Measurements from ENCODE around the gene EML2. TPM values are rescaled to one million over a fixed set of nuclear protein-coding genes. Genes with fewer than 3 reads are reported as not detected.

The EML2 gene
- total RNA-seq, 1 donor from 2014 or later, result 24.6 TPM

DNA sequence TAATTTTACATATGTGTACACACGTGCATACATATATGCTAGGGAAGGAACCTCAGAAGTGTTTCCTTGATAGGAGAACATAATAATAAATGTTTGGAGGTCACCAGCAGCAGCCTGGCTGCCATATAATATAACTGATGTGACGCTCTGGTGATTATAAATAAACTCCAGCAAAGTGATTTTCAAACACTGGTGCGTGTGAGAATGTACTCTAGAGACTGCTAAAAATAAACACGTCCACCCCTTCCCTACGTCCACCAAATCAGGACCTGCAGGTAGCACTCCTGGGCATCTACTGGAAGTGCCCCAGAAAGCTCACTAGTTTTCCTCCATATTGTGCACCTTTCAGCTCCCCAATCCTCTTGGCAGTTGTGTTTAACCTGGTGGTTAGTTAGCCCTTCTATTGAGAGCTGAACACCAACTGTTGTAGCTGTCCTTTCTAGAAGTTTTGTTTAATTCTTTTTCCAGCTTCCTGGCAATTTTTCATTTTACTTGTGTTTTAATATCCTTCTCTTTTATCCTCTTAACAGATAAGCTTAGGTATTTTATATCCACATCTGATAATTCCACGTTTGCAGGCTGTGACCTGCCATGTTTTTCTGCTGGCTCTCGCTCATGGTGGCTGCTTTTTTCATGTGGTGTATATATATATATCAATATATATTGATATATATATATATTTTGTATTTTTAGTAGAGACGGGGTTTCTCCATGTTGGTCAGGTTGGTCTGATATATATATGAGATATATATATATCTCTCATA is 67.6 kb downstream of the EML2 start:
- Histone ChIP-seq H3K9me3 (ENCODE audit: insufficient read depth, low read depth, low read length) (no peaks in the 10 kb centered on the region), H3K4me2 (ENCODE audit: low read length) (no peak overlapping the region), H3K27me3 (ENCODE audit: insufficient read depth, low read length) (no peaks in the 10 kb centered on the region), H3K27ac (ENCODE audit: low read depth, low read length) (no peak overlapping the region), H3K36me3 (ENCODE audit: insufficient read depth, low read length) (no peaks in the 10 kb centered on the region), H3K4me1 (ENCODE audit: insufficient read depth, low read length) (peaks cover 18% of the 10 kb centered on the region), H3K9ac (ENCODE audit: low read length) (no peak overlapping the region), H4K20me1 (ENCODE audit: insufficient read depth, low read length) (peaks cover 20% of the 10 kb centered on the region), H3K4me3 (ENCODE audit: insufficient read depth, low read depth, low read length) (no peak overlapping the region), H2AFZ (ENCODE audit: low read depth, low read length) (no peak overlapping the region), H3K79me2 (ENCODE audit: insufficient read depth, low read length) (peaks cover 41% of the 10 kb centered on the region)
- no peaks in the 10 kb centered on the region for H3K9me3 Mint-ChIP-seq (ENCODE audit: unreplicated experiment)
- FAIRE-seq, result no peak
- DNase-seq (ENCODE audit: low read depth), result no peak
- H3K27ac Mint-ChIP-seq (ENCODE audit: unreplicated experiment), result no peak overlapping the region
- H3K4me3 Mint-ChIP-seq (ENCODE audit: unreplicated experiment), result no peak overlapping the region
- peaks cover 4% of the 10 kb centered on the region for H3K4me1 Mint-ChIP-seq (ENCODE audit: low read depth, unreplicated experiment)
- no peak for TF ChIP-seq EZH2 (IDR thresholded peaks at IDR 0.05; ENCODE audit: insufficient read depth, low read length)
- TF ChIP-seq, protein P1, sequence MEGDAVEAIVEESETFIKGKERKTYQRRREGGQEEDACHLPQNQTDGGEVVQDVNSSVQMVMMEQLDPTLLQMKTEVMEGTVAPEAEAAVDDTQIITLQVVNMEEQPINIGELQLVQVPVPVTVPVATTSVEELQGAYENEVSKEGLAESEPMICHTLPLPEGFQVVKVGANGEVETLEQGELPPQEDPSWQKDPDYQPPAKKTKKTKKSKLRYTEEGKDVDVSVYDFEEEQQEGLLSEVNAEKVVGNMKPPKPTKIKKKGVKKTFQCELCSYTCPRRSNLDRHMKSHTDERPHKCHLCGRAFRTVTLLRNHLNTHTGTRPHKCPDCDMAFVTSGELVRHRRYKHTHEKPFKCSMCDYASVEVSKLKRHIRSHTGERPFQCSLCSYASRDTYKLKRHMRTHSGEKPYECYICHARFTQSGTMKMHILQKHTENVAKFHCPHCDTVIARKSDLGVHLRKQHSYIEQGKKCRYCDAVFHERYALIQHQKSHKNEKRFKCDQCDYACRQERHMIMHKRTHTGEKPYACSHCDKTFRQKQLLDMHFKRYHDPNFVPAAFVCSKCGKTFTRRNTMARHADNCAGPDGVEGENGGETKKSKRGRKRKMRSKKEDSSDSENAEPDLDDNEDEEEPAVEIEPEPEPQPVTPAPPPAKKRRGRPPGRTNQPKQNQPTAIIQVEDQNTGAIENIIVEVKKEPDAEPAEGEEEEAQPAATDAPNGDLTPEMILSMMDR (IDR thresholded peaks at IDR 0.05; ENCODE audit: insufficient read depth, low read depth, low read length), result no peak
- no peaks in the 10 kb centered on the region for H3K36me3 Mint-ChIP-seq (ENCODE audit: low read depth, unreplicated experiment)
- H3K27me3 Mint-ChIP-seq (ENCODE audit: low read depth, unreplicated experiment), result no peaks in the 10 kb centered on the region

DNA sequence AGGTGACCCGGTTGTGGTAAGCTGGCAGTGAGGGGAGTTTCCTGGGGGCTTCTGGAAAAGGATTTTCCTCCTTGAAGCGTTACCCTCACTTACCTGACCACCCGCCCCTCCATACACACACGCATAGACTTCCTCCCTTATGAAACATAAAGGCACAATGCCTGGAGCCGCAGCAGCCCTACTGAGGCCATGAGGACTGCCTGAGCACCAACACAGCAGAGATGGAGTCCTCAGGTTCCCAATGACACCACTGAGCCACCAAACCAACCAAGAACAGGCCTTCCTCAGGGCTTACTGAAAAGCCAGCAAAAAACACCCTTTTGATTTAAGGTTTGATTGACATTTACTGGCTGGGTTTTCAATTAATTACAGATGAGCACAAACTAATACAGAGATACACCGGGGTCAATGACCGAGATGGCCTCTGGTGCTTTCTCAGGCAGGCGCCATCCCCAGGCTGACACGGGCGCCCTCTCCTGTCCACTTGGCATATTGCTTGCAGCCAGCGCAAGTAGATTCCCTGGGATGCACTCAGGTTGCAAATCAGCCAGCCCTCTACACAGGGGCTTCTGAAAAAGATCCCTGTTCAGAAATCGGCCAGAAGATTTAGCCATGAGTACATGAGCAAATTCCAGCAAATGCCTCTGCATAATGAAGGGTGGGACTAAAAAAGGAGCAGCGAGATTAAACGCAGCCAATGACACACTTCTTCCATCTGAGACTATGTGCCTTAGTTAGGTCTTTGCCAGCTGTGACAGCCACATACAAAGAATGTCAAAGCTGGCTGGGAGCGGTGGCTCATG is 69.4 kb downstream of the EML2 start:
- no peaks in the 10 kb centered on the region for H3K36me3 ChIP-seq (ENCODE audit: insufficient read depth, low read length)
- FAIRE-seq (no peak), DNase-seq (ENCODE audit: low read depth) (no peak)
- no peaks in the 10 kb centered on the region for H3K27me3 Mint-ChIP-seq (ENCODE audit: low read depth, unreplicated experiment)
- H3K4me3 ChIP-seq (ENCODE audit: insufficient read depth, low read depth, low read length), result no peak overlapping the region
- no peak overlapping the region for H3K4me2 ChIP-seq (ENCODE audit: low read length)
- no peak overlapping the region for H3K27ac ChIP-seq (ENCODE audit: low read depth, low read length)
- no peak overlapping the region for H3K4me3 Mint-ChIP-seq (ENCODE audit: unreplicated experiment)
- H3K4me1 ChIP-seq (ENCODE audit: insufficient read depth, low read length), result peaks cover 9% of the 10 kb centered on the region
- H3K9me3 ChIP-seq (ENCODE audit: insufficient read depth, low read depth, low read length), result no peaks in the 10 kb centered on the region
- H3K27me3 ChIP-seq (ENCODE audit: insufficient read depth, low read length), result no peaks in the 10 kb centered on the region
- no peaks in the 10 kb centered on the region for H3K36me3 Mint-ChIP-seq (ENCODE audit: low read depth, unreplicated experiment)
- no peak overlapping the region for H3K27ac Mint-ChIP-seq (ENCODE audit: unreplicated experiment)
- peaks cover 20% of the 10 kb centered on the region for H4K20me1 ChIP-seq (ENCODE audit: insufficient read depth, low read length)
- no peaks in the 10 kb centered on the region for H3K9me3 Mint-ChIP-seq (ENCODE audit: unreplicated experiment)
- no peak overlapping the region for H3K9ac ChIP-seq (ENCODE audit: low read length)
- peaks cover 29% of the 10 kb centered on the region for H3K79me2 ChIP-seq (ENCODE audit: insufficient read depth, low read length)
- TF ChIP-seq, protein P1 (IDR thresholded peaks at IDR 0.05; ENCODE audit: insufficient read depth, low read depth, low read length), result peak; percentile 77
- no peak for TF ChIP-seq EZH2 (IDR thresholded peaks at IDR 0.05; ENCODE audit: insufficient read depth, low read length)
- no peaks in the 10 kb centered on the region for H3K4me1 Mint-ChIP-seq (ENCODE audit: low read depth, unreplicated experiment)
- H2AFZ ChIP-seq (ENCODE audit: low read depth, low read length), result no peak overlapping the region
